ENCODE data around the gene FUT3.
A peak's percentile ranks its signal among the peaks of the same experiment; 100 is the strongest.
"Not testable (repeated sequence)": the region's sequence is repeated elsewhere in the genome, so short reads cannot be mapped to it uniquely, and the experiment has no call there.

FUT3 gene

GRCh38 chr19:5851302-5851701 is at the start of gene FUT3:
TSS of gene FUT3 (minus strand) at chr19:5851449.
- DNase-seq, result no peak

- DNase-seq, result no peak
Measured at GRCh38 chr19:5900976-5901375, 49.7 kb upstream of the FUT3 start.

GRCh38 chr19:5899728-5900526 is 48.7 kb upstream of the FUT3 start:
- DNase-seq, result no peak

GRCh38 chr19:5897189-5897969 is 46.1 kb upstream of the FUT3 start:
- DNase-seq, result no peak

GRCh38 chr19:5896365-5897076 is 45.3 kb upstream of the FUT3 start:
- DNase-seq, result no peak

- DNase-seq, result no peak
Measured at GRCh38 chr19:5895890-5896289, 44.6 kb upstream of the FUT3 start.

GRCh38 chr19:5895409-5895808 is 44.2 kb upstream of the FUT3 start:
- no peak for DNase-seq

- no peak for DNase-seq
Measured at GRCh38 chr19:5894704-5895349, 43.6 kb upstream of the FUT3 start.

- DNase-seq, result peak; percentile 63
Measured at GRCh38 chr19:5893907-5894703, 42.9 kb upstream of the FUT3 start.

GRCh38 chr19:5893296-5893903 is 42.2 kb upstream of the FUT3 start:
- no peak for DNase-seq

- no peak for DNase-seq
Measured at GRCh38 chr19:5892772-5893275, 41.6 kb upstream of the FUT3 start.

- DNase-seq, result peak; percentile 64
Measured at GRCh38 chr19:5891938-5892771, 40.9 kb upstream of the FUT3 start.

- peak; percentile 38 for DNase-seq
Measured at GRCh38 chr19:5891572-5891937, 40.3 kb upstream of the FUT3 start.

- no peak for DNase-seq
Measured at GRCh38 chr19:5890099-5890498, 38.9 kb upstream of the FUT3 start.

GRCh38 chr19:5889288-5889971 is 38.2 kb upstream of the FUT3 start:
- no peak for DNase-seq

GRCh38 chr19:5884065-5884811 is 33.0 kb upstream of the FUT3 start:
- DNase-seq, result not testable (repeated sequence)

GRCh38 chr19:5883157-5883873 is 32.1 kb upstream of the FUT3 start:
- not testable (repeated sequence) for DNase-seq

- DNase-seq, result no peak
Measured at GRCh38 chr19:5882421-5882968, 31.2 kb upstream of the FUT3 start.

Data from femur (tissue), 1 donor.